ENCODE results near the gene MVP.
"Not testable (repeated sequence)": the region's sequence is repeated elsewhere in the genome, so short reads cannot be mapped to it uniquely, and the experiment has no call there.

MVP gene

DNA sequence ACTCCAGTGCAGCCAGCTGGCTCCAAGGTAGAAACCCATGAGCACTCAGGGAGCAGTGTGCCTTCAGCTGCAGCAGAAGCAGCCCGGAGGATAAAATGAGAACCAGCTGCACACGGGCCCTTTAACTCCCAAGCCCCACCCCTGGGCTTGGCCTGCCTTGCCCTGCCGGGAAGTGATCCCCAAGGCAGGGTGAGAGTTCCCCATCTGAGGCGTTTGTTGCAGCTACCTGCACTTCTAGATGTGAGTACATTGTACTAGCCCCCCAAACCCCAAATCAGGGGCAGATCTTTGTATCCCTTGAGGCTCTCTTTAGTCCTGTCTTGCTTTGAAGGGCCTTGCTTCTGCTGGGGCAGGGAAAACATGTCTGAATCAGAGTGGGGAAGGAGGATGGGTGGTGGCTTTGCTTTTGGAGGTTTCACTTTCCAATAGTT lies at the start of gene MVP:
Gene MVP (plus strand): TSS at position 192 of the 431 bp plus-strand sequence. CDS start 10,088 bp downstream, outside the sequence.
- Mint-ChIP-seq H3K36me3 (peaks cover 39 to 46% of the 10 kb centered on the region in 2 donors), H3K4me3 (peak within 1 kb of the TSS; percentile 96 to 98), H3K27me3 (no peaks in the 10 kb centered on the region), H3K4me1 (peaks cover 36 to 73% of the 10 kb centered on the region in 2 donors), H3K9me3 (no peaks in the 10 kb centered on the region), H3K27ac (peak within 1 kb of the TSS; percentile 95)
- DNase-seq (peak; percentile 54), ATAC-seq (replicated peaks) (peak; percentile 35 to 38)

GRCh38 chr16:29772330-29772729 lies 47.9 kb upstream of the MVP start:
- not testable (repeated sequence) for H3K27ac Mint-ChIP-seq, H3K4me3 Mint-ChIP-seq

DNA sequence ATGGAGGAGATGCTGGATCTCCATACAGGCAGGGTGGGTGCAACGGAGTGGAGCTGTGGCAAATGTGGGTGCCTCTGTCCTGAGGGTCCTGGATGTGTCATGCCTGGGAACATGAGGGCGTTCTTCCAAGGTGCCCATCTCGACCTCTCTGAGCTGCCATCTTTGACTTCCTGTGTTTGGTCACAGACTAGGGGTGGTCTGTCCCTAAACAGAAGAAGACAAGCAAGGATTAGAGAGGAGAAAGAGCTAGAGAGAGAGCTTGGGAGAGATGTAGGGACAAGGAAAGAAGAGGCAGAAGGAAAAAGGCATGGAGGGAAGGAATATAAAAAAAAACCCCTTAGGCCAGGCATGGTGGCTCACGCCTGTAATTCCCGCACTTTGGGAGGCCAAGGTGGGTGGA lies 45.5 kb upstream of the MVP start:
- no peak overlapping the region for H3K4me3 Mint-ChIP-seq
- H3K27ac Mint-ChIP-seq, result no peak overlapping the region
- peaks cover 0 to 5% of the 10 kb centered on the region in 2 donors for H3K27me3 Mint-ChIP-seq
- ATAC-seq (replicated peaks) (no peak), DNase-seq (no peak)
- no peaks in the 10 kb centered on the region for H3K36me3 Mint-ChIP-seq
- peaks cover 0 to 2% of the 10 kb centered on the region in 2 donors for H3K4me1 Mint-ChIP-seq
- H3K9me3 Mint-ChIP-seq, result no peaks in the 10 kb centered on the region

More at GRCh38 chr16:29772330-29772729, 47.9 kb upstream of the MVP start:
- DNase-seq; H3K4me1 Mint-ChIP-seq; H3K27me3 Mint-ChIP-seq; ATAC-seq (replicated peaks); H3K36me3 Mint-ChIP-seq; H3K9me3 Mint-ChIP-seq: not testable (repeated sequence)

DNA sequence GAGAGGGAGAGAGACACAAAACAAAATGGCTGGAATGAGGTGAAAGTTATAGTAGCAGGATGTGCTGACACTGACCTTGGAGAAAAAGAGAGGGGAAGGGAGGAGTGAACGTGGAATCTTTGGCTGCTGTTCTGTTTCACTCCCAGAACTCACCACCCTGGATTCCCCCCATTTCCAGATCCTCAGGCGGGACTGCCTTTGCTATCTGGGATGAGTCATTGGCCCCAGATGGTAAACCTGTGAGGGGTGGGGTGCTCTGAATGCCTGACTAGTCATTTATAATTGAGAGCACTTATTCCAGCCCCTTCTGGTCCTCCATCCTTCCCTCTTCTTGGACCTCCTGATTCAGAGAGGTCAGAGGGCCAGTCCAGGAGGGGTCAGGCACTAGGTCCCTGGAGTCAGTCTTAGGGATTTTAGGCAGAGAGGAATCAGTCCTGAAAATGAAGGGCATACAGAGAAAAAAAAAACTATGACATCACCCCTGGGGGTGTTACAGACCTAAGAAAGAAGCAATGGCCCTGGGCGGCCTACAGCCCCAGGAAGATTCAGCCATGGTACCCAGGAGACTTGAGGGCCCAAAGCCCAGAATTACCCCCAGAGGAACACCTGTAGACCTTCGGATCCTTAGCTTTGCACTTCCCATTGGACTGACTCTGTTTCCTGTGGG lies 44.4 kb upstream of the MVP start:
- H3K9me3 Mint-ChIP-seq, result no peaks in the 10 kb centered on the region
- ATAC-seq (replicated peaks) (no peak), DNase-seq (no peak)
- H3K27ac Mint-ChIP-seq, result no peak overlapping the region
- H3K36me3 Mint-ChIP-seq, result no peaks in the 10 kb centered on the region
- no peak overlapping the region for H3K4me3 Mint-ChIP-seq
- peaks cover 0 to 3% of the 10 kb centered on the region in 2 donors for H3K4me1 Mint-ChIP-seq
- peaks cover 0 to 5% of the 10 kb centered on the region in 2 donors for H3K27me3 Mint-ChIP-seq

DNA sequence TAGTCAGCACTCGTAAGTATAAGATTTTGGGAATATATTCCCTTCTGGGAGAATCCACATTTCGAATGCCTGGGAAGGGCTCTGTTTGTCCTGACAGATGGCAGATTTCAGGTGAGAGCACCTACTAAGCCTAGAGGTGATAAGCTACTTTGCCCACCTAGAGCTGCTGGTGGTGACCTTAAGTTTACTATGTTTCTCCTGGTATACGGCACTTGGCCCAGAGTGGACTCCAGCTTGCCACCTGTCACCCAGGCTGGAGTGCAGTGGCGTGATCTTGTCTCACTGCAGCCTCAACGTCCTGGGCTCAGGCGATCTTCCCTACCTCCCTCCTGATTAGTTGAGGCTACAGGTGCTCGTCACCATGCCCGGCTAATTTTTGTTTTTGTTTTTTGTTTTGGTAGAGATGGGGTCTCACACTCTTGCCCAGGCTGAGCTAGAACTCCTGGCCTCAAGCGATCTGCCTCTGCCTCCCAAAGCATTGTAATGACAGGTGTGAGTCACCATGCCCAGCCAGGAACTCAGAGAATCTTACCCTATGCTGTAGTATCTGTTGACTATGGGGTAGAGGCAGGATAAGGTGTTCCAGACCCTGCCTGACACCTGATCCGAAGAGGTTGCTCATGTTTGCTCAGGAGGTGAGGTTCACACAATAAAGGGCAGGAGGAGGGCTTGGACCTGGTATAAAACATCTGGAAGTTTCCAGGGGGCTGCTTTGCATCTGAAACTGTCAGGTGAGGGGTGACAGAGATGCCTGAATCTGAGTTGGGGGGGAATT lies 42.5 kb upstream of the MVP start, which contains the start of gene ZG16:
Gene ZG16 (plus strand): TSS at position 681 of the 775 bp plus-strand sequence. CDS start 1,011 bp downstream, outside the sequence.
- DNase-seq (no peak), ATAC-seq (replicated peaks) (no peak)
- H3K27me3 Mint-ChIP-seq, result peaks cover 0 to 5% of the 10 kb centered on the region in 2 donors
- H3K36me3 Mint-ChIP-seq, result no peaks in the 10 kb centered on the region
- no peaks in the 10 kb centered on the region for H3K9me3 Mint-ChIP-seq
- no peak within 1 kb of the TSS for H3K27ac Mint-ChIP-seq
- H3K4me3 Mint-ChIP-seq, result no peak within 1 kb of the TSS
- peaks cover 0 to 2% of the 10 kb centered on the region in 2 donors for H3K4me1 Mint-ChIP-seq

GRCh38 chr16:29779474-29779873 lies 40.8 kb upstream of the MVP start:
- Mint-ChIP-seq H3K4me3 (no peak overlapping the region), H3K4me1 (peaks cover 0 to 2% of the 10 kb centered on the region in 2 donors), H3K27ac (no peak overlapping the region), H3K36me3 (no peaks in the 10 kb centered on the region), H3K27me3 (peaks cover 0 to 5% of the 10 kb centered on the region in 2 donors), H3K9me3 (no peaks in the 10 kb centered on the region)
- ATAC-seq (replicated peaks) (no peak), DNase-seq (no peak)

GRCh38 chr16:29783094-29783953 lies 36.9 kb upstream of the MVP start:
- H3K27ac Mint-ChIP-seq; H3K4me1 Mint-ChIP-seq; H3K9me3 Mint-ChIP-seq; DNase-seq; H3K27me3 Mint-ChIP-seq; H3K36me3 Mint-ChIP-seq; H3K4me3 Mint-ChIP-seq; ATAC-seq (replicated peaks): not testable (repeated sequence)

DNA sequence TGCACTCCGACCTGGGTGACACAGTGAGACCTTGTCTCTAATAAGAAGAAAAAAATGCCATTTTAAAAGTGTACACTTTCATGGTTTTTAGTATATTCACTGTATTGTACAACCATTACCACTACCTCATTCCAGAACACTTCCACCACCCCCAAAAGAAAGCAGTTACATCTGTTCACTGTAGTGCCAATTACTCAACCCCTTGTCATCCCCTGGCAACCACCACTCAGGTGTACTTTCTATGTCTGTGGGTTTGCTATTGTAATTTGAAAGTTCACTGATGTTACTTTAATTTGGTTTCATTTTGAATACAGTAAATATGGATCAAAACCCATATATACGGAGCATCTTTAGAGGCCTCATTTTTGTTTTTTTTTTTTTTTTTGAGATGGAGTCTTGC lies 36.1 kb upstream of the MVP start:
- no peak overlapping the region for H3K4me3 Mint-ChIP-seq
- no peaks in the 10 kb centered on the region for H3K9me3 Mint-ChIP-seq
- H3K27ac Mint-ChIP-seq, result no peak overlapping the region
- DNase-seq, result no peak
- peaks cover 5 to 13% of the 10 kb centered on the region in 2 donors for H3K4me1 Mint-ChIP-seq
- H3K36me3 Mint-ChIP-seq, result no peaks in the 10 kb centered on the region
- no peaks in the 10 kb centered on the region for H3K27me3 Mint-ChIP-seq
- ATAC-seq (replicated peaks), result no peak

DNA sequence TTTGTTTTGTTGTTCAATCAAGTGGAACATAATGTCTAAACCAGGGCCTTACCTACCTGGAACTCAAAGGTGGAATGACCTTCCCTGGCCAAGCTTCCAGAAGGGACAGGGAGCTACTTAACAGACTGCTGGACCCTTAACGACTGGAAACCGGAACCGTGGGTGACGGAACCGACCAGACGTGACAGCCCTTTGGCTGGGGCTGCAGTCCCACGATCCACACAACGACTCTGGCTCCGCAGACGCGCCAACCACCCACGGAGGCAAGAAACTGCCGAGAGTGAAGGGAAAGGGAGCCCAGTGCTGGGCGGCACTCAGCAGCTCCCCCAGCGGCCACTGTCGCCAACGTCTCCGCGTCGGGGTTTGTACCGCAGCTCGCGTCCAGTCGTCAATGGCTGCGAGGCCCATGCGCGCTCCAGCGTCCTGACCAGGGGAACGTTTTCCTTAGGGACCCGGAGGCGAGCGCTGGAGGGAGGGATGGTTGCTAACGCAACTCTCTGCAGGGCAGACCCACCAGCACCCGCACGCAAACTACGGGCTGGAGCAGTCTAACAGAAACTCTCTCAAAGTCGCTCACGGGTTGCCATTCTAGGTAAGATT lies 35.3 kb upstream of the MVP start:
- ATAC-seq (replicated peaks) (peak; percentile 92 to 93), DNase-seq (peak; percentile 53)
- no peaks in the 10 kb centered on the region for H3K9me3 Mint-ChIP-seq
- H3K36me3 Mint-ChIP-seq, result no peaks in the 10 kb centered on the region
- H3K27me3 Mint-ChIP-seq, result no peaks in the 10 kb centered on the region
- H3K4me1 Mint-ChIP-seq, result peaks cover 7 to 20% of the 10 kb centered on the region in 2 donors
- peak overlapping the region; percentile 75 for H3K27ac Mint-ChIP-seq
- peak overlapping the region; percentile 70 to 74 for H3K4me3 Mint-ChIP-seq

GRCh38 chr16:29787155-29787554 lies 33.1 kb upstream of the MVP start:
- ATAC-seq (replicated peaks); H3K27me3 Mint-ChIP-seq; H3K27ac Mint-ChIP-seq; H3K4me3 Mint-ChIP-seq; DNase-seq; H3K36me3 Mint-ChIP-seq; H3K9me3 Mint-ChIP-seq: not testable (repeated sequence)
- peaks cover 14 to 35% of the 10 kb centered on the region in 2 donors for H3K4me1 Mint-ChIP-seq

- Mint-ChIP-seq H3K4me3 (peak overlapping the region; percentile 97), H3K4me1 (peaks cover 22 to 51% of the 10 kb centered on the region in 2 donors), H3K36me3 (peaks cover 10 to 12% of the 10 kb centered on the region in 2 donors), H3K9me3 (no peaks in the 10 kb centered on the region), H3K27me3 (no peaks in the 10 kb centered on the region), H3K27ac (peak overlapping the region; percentile 98)
- no peak for DNase-seq
- ATAC-seq (replicated peaks), result peak; percentile 1 to 2
Observed at GRCh38 chr16:29789775-29790182, 30.5 kb upstream of the MVP start.

DNA sequence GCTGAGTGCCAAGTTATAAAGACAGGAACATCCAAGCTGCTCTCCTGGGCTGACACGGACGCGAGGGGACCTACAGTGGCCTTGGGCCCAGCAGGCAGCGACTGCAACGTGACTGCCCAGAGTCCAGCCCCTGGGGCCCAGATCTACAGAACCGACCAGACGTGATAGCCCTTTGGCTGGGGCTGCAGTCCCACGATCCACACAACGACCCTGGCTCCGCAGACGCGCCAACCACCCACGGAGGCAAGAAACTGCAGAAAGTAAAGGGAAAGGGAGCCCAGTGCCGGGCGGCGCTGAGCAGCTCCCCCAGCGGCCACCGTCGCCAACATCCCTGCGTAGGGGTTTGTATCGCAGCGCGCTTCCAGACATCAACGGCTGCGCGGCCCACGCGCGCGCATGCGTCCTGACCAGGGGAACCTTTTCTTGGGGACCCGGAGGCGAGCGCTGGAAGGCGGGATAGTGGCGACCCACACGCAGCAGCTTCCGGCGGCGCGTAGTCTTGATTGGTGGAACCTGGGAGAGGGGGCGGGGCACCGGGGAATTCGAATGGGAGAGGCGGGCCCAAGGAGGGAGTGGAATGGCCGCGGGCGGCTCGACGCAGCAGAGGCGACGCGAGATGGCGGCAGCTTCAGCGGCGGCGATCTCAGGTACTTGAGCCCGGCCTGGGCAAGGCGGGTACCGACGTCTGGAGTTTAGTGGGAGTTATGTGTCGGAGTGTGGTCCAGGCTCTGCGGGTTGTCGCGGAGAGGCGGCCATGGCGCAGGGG lies 29.9 kb upstream of the MVP start, which contains the start of gene KIF22:
Gene KIF22 (plus strand): TSS at position 569 of the 766 bp plus-strand sequence. CDS start 9 bp downstream, at position 578.
- DNase-seq (peak; percentile 99), ATAC-seq (replicated peaks) (peak; percentile 96)
- Mint-ChIP-seq H3K27ac (peak within 1 kb of the TSS; percentile 98), H3K36me3 (peaks cover 10 to 14% of the 10 kb centered on the region in 2 donors), H3K4me3 (peak within 1 kb of the TSS; percentile 97), H3K4me1 (peaks cover 22 to 45% of the 10 kb centered on the region in 2 donors), H3K9me3 (no peaks in the 10 kb centered on the region), H3K27me3 (no peaks in the 10 kb centered on the region)
